HEK293 (cell line): Measurements from ENCODE around the gene HYDIN.

ENCODE experiments used
- CTCF ChIP-seq: fragments of 450-650 bp; formaldehyde crosslinking; IDR thresholded peaks from 2 replicates; pipeline ENCODE4 v1.5.1; 2016; ENCODE audit warnings: missing biosample characterization, missing genetic modification characterization
- PBX3 ChIP-seq: sonication (generic); formaldehyde crosslinking; IDR thresholded peaks from 2 replicates; pipeline ENCODE4 v1.8.1; 2022; ENCODE audit warnings: mild to moderate bottlenecking, moderate library complexity, missing genetic modification reagents
- PRDM10 ChIP-seq: fragments of 450-650 bp; formaldehyde crosslinking; IDR thresholded peaks from 2 replicates; pipeline ENCODE4 v1.5.1; 2016; ENCODE audit warnings: missing biosample characterization, missing genetic modification characterization
- REST ChIP-seq: fragments of 450-650 bp; formaldehyde crosslinking; IDR thresholded peaks from 2 replicates; pipeline ENCODE4 v1.5.1; 2016; ENCODE audit warnings: missing biosample characterization, missing genetic modification characterization
- ZNF19 ChIP-seq: fragments of 450-650 bp; formaldehyde crosslinking; IDR thresholded peaks from 2 replicates; pipeline ENCODE4; 2016; ENCODE audit warnings: missing biosample characterization, missing genetic modification characterization, low read depth
- ZSCAN18 ChIP-seq: fragments of 450-650 bp; formaldehyde crosslinking; IDR thresholded peaks from 2 replicates; pipeline ENCODE4 v1.5.1; 2016; ENCODE audit warnings: missing biosample characterization, missing genetic modification characterization
- ZSCAN4 ChIP-seq: fragments of 450-650 bp; formaldehyde crosslinking; IDR thresholded peaks from 2 replicates; pipeline ENCODE4 v1.5.1; 2017; ENCODE audit warnings: missing biosample characterization, missing genetic modification characterization

GRCh38 chr16:70766658-70767057 is 463.9 kb downstream of the HYDIN start:
- TF ChIP-seq ZSCAN18 (tag by site-specific recombination) (no peak), CTCF (tag by site-specific recombination) (no peak), PRDM10 (tag by site-specific recombination) (no peak), ZNF19 (tag by site-specific recombination) (no peak), REST (tag by site-specific recombination) (no peak), ZSCAN4 (tag by site-specific recombination) (no peak), PBX3 (CRISPR knock-in tag) (no peak)
